ENCODE data around the gene VWDE.

The VWDE gene

DNA sequence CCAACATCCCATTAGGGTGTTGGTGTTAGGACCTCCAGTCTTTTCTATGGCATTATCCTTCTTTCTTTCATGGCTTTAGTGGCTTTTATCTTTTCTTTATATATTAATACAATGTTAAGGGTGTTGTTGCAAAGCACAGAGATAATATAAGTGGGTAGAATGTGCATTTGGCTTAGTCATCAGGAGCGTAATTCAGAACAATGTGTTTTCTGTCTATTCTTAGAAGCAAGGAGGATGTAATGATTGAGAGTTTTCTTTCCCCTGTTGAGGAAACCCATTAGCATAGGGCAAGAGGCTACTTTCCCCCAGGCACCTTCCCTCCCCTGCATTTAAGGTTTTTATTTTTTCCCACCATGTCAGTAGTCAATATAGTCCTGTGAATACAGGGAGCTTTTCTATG is 112.9 kb downstream of the VWDE start:
- no peak for DNase-seq (ENCODE audit: low spot score)

DNA sequence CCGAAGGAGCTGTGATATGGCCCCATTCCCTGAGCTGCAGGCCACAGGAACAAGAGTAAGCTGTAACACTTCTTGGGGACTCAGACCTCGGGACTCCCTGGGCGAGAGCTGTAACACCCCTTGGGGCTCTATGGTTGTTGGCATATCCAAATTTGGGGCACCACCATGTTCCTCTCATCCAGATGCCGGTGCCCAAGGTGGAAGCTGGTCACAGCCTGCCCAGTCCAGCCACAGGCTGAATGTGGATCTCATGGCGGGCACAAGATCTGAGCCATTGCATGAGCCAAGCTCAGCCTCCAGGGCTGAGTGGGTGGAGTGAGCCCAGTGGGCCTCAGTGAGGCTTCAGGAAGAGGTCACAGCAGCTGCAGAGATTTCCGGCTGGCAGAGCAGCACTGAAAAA is 113.7 kb downstream of the VWDE start:
- DNase-seq (ENCODE audit: low spot score), result no peak

DNA sequence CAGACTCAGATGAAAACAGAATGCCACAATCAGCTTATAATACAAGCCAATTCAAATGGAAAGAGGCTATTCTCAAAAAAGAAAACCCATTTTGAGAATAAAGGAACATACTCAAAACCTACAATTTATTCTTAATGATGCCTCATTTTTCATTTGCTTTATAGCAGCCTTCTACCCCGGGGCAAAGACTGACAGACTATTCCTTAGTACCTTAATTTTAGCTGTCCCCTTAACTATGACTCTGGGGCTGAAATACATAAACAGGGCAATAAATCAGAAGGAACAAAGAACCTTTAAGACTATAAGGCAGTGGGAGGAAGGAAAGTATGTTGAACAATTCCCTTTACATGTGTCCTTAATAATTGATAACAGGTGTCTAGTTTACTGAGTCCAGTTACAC is 115.8 kb downstream of the VWDE start:
- no peak for DNase-seq (ENCODE audit: low spot score)

DNA sequence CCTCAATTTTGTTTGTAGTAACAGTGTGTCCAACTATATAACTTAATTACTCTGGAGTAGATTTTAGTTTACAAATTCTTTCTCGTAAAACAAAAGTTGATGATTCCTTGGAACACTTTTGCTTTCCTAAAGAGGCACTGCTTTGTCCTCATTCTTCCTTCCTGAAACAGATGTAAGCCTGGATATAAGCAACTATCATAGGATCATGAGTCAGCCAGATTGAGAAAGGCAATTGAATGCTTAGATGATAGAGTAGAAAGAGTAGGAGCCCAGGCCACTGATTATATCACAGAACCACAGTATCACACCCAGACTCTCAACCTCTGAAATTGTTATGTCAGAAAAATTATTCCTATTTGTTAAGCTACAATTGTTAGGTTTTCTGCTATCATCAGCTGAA is 122.6 kb downstream of the VWDE start:
- no peak for DNase-seq (ENCODE audit: low spot score)

Measured in SW480 (cell line).